K562 (cell line): ENCODE data around the gene ATP23. TPM values are rescaled to one million over a fixed set of nuclear protein-coding genes. Genes with fewer than 3 reads are reported as not detected.

ENCODE experiments used
- ATAC-seq: fragments of 200-7000 bp; cut with Tn5 transposase; 3 replicates; pipeline ENCODE4 v1.9.1; 2020; ENCODE audit warnings: moderate library complexity
- BruUV-seq: library from RNA; stranded (reverse); fragments of 400-500 nt; replicated peaks from 2 replicates; lab custom pipeline; 2021; lab: Mats Ljungman, UMichigan
- CTCF ChIA-PET: fragments of 300-600 bp; formaldehyde crosslinking; extraction: SDS; loops from one replicate; lab custom pipeline; 2021; ENCODE audit warnings: low intra/inter-chr PET ratio; lab: Yijun Ruan, JAX
- POLR2A ChIA-PET: fragments of 300-600, 350-650 bp; sonication (Branson Sonifier 250); formaldehyde crosslinking; extraction: SDS; loops from one replicate; lab custom pipeline; 2021; ENCODE audit warnings: antibody characterized with exemption, inconsistent platforms; lab: Yijun Ruan, JAX
- DNase-seq, 4 experiments: peaks; one replicate each; pipeline versions ENCODE4 v3.0.0 to v3.0.0-alpha.2; 2011 to 2018; ENCODE audit warnings: low spot score in 3 of 4, mixed read lengths in 3 of 4; ENCODE audit errors: extremely low read depth in 1 of 4
- FAIRE-seq: peaks from 2 replicates; lab custom pipeline; 2011; peaks lifted over from hg19 to GRCh38; lab: Jason Lieb, UNC
- H2AFZ ChIP-seq: 2 replicates; pipeline ENCODE4 v1.6.0; 2011; ENCODE audit warnings: low read depth, low read length, control low read depth, inconsistent platforms
- H3K27ac ChIP-seq: fragments of 200-600 bp; 3 replicates; pipeline ENCODE4 v1.8.0; 2011; ENCODE audit warnings: low read depth, mild to moderate bottlenecking, control low read depth, inconsistent platforms, low read length, moderate library complexity, mixed read lengths; ENCODE audit errors: extremely low read depth
- H3K27me3 ChIP-seq, 2 experiments: fragments of 300-600 bp in 1 of 2; 2 replicates in 1 of 2; 3 replicates in 1 of 2; pipeline versions ENCODE4 v1.6.0 to v1.8.0; 2011; ENCODE audit warnings: inconsistent platforms in 2 of 2, low read length in 2 of 2, mild to moderate bottlenecking in 1 of 2, mixed read lengths in 1 of 2, moderate library complexity in 1 of 2; ENCODE audit not compliant: control insufficient read depth in 2 of 2, insufficient read depth in 2 of 2
- H3K36me3 ChIP-seq: fragments of 300-600 bp; 3 replicates; pipeline ENCODE4 v1.8.0; 2011; ENCODE audit warnings: mild to moderate bottlenecking, low read length, inconsistent platforms; ENCODE audit not compliant: control insufficient read depth, insufficient read depth
- H3K4me1 ChIP-seq, 2 experiments: fragments of 200-600 bp in 1 of 2; replicated peaks in 1 of 2; 2 replicates in 1 of 2; 3 replicates in 1 of 2; pipeline versions ENCODE4 v1.5.1 to v1.8.0; 2011; ENCODE audit warnings: inconsistent platforms in 2 of 2, low read length in 2 of 2, mild to moderate bottlenecking in 1 of 2, mixed read lengths in 1 of 2, moderate library complexity in 1 of 2; ENCODE audit not compliant: control insufficient read depth in 2 of 2, insufficient read depth in 2 of 2
- H3K4me2 ChIP-seq: 2 replicates; pipeline ENCODE4 v1.6.1; 2011; ENCODE audit warnings: low read length, control low read depth, inconsistent platforms, mixed read lengths; ENCODE audit not compliant: insufficient read depth
- H3K4me3 ChIP-seq: fragments of 200-600 bp; sonication (generic), shearing (Covaris generic); 2 replicates; pipeline ENCODE4 v1.5.1; 2016; ENCODE audit warnings: control low read depth, inconsistent platforms
- H3K79me2 ChIP-seq: fragments of 200-600 bp; 3 replicates; pipeline ENCODE4 v1.8.0; 2011; ENCODE audit warnings: low read length, inconsistent platforms; ENCODE audit not compliant: control insufficient read depth, insufficient read depth
- H3K9ac ChIP-seq, 2 experiments: 2 replicates each; pipeline versions ENCODE4 v1.6.0 to v1.6.1; 2011; ENCODE audit warnings: low read depth in 2 of 2, low read length in 2 of 2, control low read depth in 1 of 2, inconsistent platforms in 1 of 2, mild to moderate bottlenecking in 1 of 2, mixed read lengths in 1 of 2; ENCODE audit not compliant: insufficient read depth in 1 of 2
- H3K9me1 ChIP-seq: one replicate; pipeline ENCODE4 v1.6.0; 2011; ENCODE audit warnings: inconsistent platforms, mild to moderate bottlenecking, low read length, moderate library complexity; ENCODE audit not compliant: control insufficient read depth, insufficient read depth
- H3K9me3 ChIP-seq: replicated peaks from 2 replicates; pipeline ENCODE4 v1.5.1; 2011; ENCODE audit warnings: low read depth, low read length, inconsistent platforms; ENCODE audit not compliant: control insufficient read depth, insufficient read depth
- H4K20me1 ChIP-seq: replicated peaks from 2 replicates; pipeline ENCODE4 v1.6.1; 2011; ENCODE audit warnings: low read length, inconsistent platforms, mixed read lengths; ENCODE audit not compliant: control insufficient read depth, insufficient read depth
- ARID2 ChIP-seq: fragments of 450-650 bp; IDR thresholded peaks from 2 replicates; pipeline ENCODE4 v1.6.1; 2017; ENCODE audit warnings: antibody characterized with exemption, mild to moderate bottlenecking
- HNRNPK ChIP-seq: fragments of 200-400 bp; formaldehyde crosslinking; IDR thresholded peaks from one replicate; pipeline ENCODE4 v1.6.1; 2018; ENCODE audit warnings: mild to moderate bottlenecking, low read depth, low read length; ENCODE audit not compliant: poor library complexity, severe bottlenecking
- MAZ ChIP-seq, 2 experiments: fragments of 450-650 bp in 1 of 2; sonication (generic) in 1 of 2; formaldehyde crosslinking; IDR thresholded peaks in 1 of 2; conservative IDR thresholded peaks in 1 of 2; 2 replicates each; pipeline versions ENCODE4 v1.4.0 to v1.5.0; 2020; ENCODE audit warnings: mild to moderate bottlenecking in 1 of 2, missing genetic modification reagents in 1 of 2
- RNF219 ChIP-seq: fragments of 250-450 bp; sonication (Bioruptor Pico); IDR thresholded peaks from 2 replicates; pipeline ENCODE4 v1.5.0; 2022; ENCODE audit warnings: mild to moderate bottlenecking
- SP1 ChIP-seq: sonication (generic); formaldehyde crosslinking; IDR thresholded peaks from 2 replicates; pipeline ENCODE4 v1.8.1; 2022; ENCODE audit warnings: mild to moderate bottlenecking, missing genetic modification reagents
- TEAD1 ChIP-seq, 2 experiments: fragments of 450-650 bp in 1 of 2; sonication (generic) in 1 of 2; formaldehyde crosslinking; IDR thresholded peaks; 2 replicates each; pipeline versions ENCODE4 v1.4.0 to v1.8.0; 2020 to 2022; ENCODE audit warnings: mild to moderate bottlenecking in 2 of 2, missing genetic modification reagents in 1 of 2
- TSC22D4 ChIP-seq: fragments of 450-650 bp; IDR thresholded peaks from 2 replicates; pipeline ENCODE4 v1.6.1; 2016; ENCODE audit warnings: missing genetic modification characterization, missing biosample characterization, control low read depth
- ZBTB26 ChIP-seq: fragments of 450-650 bp; formaldehyde crosslinking; IDR thresholded peaks from 2 replicates; pipeline ENCODE4 v1.4.0; 2022; ENCODE audit warnings: missing genetic modification characterization
- WGBS: fragments of 100-300 bp; shearing (Covaris generic); methylation state at CpG from one replicate; pipeline ENCODE4 v1.1.6; 2016; ENCODE audit warnings: low coverage, mixed read lengths; ENCODE audit not compliant: insufficient coverage; ENCODE audit errors: missing lambda C conversion rate; 5-methylcytosine and 5-hydroxymethylcytosine counted together
- in situ Hi-C: fragments of 300-500 bp; cut with MboI; formaldehyde crosslinking; loops from 4 replicates; pipeline ENCODE4 v1.15.0; 2018; ENCODE audit warnings: inconsistent platforms, mixed read lengths
- intact Hi-C: fragments of 100-400 bp; cut with micrococcal nuclease; formaldehyde crosslinking; loops from 2 replicates; pipeline ENCODE4 v1.14.2; 2022
- polyA plus RNA-seq, 8 experiments: library from polyadenylated mRNA; depleted of rRNA in 4 of 8; stranded (reverse) in 5 of 8; unstranded in 3 of 8; fragments of >200 nt; fragmentation: Nextera tagmentation in 2 of 8; fragmentation: Illumina TruSeq in 1 of 8; extraction: Ambion mirVana in 2 of 8; extraction: Trizol in 1 of 8; gene quantifications; 2 replicates each; pipeline versions ENCODE4 v1.2.1 to v1.2.3, GENCODE V29; 2011 to 2014; ENCODE audit warnings: inconsistent platforms in 1 of 8, missing spikeins in 1 of 8
- total RNA-seq, 7 experiments: library from RNA; depleted of rRNA in 6 of 7; stranded (reverse); fragments of >200 nt in 6 of 7; fragmentation: Illumina TruSeq in 2 of 7; extraction: Trizol in 2 of 7; gene quantifications; 2 replicates each; pipeline versions ENCODE4 v1.2.1 to v1.2.3, GENCODE V29; 2011 to 2021; ENCODE audit warnings: low replicate concordance in 1 of 7

The ATP23 gene
- total and polyA plus RNA-seq, 9 of the 15 experiments (the other 6 are each of a cell fraction or from before 2014, with no cell fraction given), result 8.3 to 53.7 (median 28.5) TPM

- Histone ChIP-seq H3K9me3 (no peaks in the 10 kb centered on the region), H3K27ac (peak overlapping the region; percentile 84), H2AFZ (peak overlapping the region; percentile 54), H3K4me3 (peak overlapping the region; percentile 50), H3K36me3 (no peaks in the 10 kb centered on the region), H3K27me3 (no peaks in the 10 kb centered on the region), H3K79me2 (peaks cover 28% of the 10 kb centered on the region), H3K9ac (peak overlapping the region; percentile 7 to 91; a peak in 3 of 4 replicates), H3K9me1 (no peaks in the 10 kb centered on the region), H3K4me2 (peak overlapping the region; percentile 76), H4K20me1 (no peaks in the 10 kb centered on the region), H3K4me1 (peaks cover 0 to 2% of the 10 kb centered on the region in 2 experiments; a peak in 3 of 5 replicates)
- 3% methylated on average over 4 of the region's 4 CpGs for WGBS
- in situ Hi-C loops, result no loop called here
- intact Hi-C loops, result no loop called here
- POLR2A ChIA-PET, result interaction anchor here (0.5 to 1.2 kb wide), 6 partner anchors 9 to 455 kb away, joined by 3 read pairs; partner anchors contain the start of gene ARHGAP9
- no peak for DNase-seq
- BruUV-seq, result no TSS peak
- CTCF ChIA-PET, result no interaction called here
- FAIRE-seq, result no peak
- peak; percentile 36 for ATAC-seq
- no peak for TF ChIP-seq RNF219 (CRISPR knock-in tag)
- TF ChIP-seq ARID2, result no peak
- peak; percentile 19 to 31; a peak in 1 of 4 replicates for TF ChIP-seq MAZ (CRISPR knock-in tag; conservative IDR thresholded peaks at IDR 0.05 in 1 of 2, IDR thresholded peaks at IDR 0.05 in 1 of 2)
- peak; percentile 32; the same call in 1 of the 2 replicates for TF ChIP-seq SP1 (CRISPR knock-in tag)
- 0 out of 2 replicates have a peak, but pooled peaks have one; percentile 71 for TF ChIP-seq ZBTB26
- no peak for TF ChIP-seq HNRNPK
- TF ChIP-seq TSC22D4 (tag), result no peak
- 0 out of 4 replicates have a peak, but pooled peaks of 1 of the 2 experiments have one; percentile 41 for TF ChIP-seq TEAD1 (CRISPR knock-in tag; IDR thresholded peaks at IDR 0.05)
Measured at GRCh38 chr12:57934819-57935218, 6.5 kb upstream of the ATP23 start.
